Measurements from ENCODE around the gene ZNF619.

DNA sequence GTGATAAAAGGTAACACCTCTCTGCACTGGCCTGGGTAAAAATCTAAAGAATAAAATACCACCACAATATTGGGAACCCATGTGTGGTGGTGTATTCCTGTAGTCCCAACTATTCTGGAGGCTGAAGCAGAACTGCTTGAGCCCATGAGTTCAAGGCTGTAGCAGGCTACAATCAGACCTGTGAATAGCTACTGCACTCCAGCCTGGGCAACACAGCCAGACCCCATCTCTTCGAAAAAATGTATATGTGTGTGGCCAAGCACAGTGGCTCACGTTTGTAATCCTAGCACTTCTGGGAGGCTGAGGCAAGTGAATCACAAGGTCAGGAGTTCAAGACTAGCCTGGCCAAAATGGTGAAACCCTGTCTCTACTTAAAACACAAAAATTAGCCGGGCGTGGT is 21.6 kb upstream of the ZNF619 start:
- no peak for TF ChIP-seq EZH2phosphoT487 (IDR thresholded peaks at IDR 0.05; ENCODE audit: insufficient read depth, low read depth)
- TF ChIP-seq EZH2 (IDR thresholded peaks at IDR 0.05; ENCODE audit: insufficient read depth, poor library complexity, severe bottlenecking), result no peak
